Measurements from ENCODE around the gene APOC3. TPM values are rescaled to one million over a fixed set of nuclear protein-coding genes. Genes with fewer than 3 reads are reported as not detected.

Gene APOC3
- total and polyA plus RNA-seq, 2 experiments from 2014 or later = not detected

DNA sequence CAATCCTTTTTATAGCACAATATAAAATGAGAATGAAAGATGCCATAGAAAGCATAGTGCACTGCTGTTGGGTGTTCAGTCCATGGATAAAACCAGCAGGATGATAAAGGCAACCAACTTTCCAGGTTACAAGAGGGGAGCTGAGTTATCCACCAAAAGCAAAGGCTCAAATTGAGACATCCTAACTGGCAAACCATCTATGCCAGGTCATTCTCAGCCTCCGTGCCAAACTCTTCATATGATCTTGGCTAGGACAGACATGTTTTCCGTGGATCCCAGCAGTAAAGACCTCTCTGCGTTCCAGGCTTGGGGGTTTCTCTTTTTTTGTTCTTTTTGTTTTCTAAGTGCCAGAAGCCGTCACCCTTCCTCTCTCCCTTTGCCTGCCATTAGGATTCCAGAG, 15.0 kb downstream of the APOC3 start:
- peaks cover 6% of the 10 kb centered on the region for H3K27me3 Mint-ChIP-seq (ENCODE audit: insufficient read depth, low read depth, poor library complexity)
- no peaks in the 10 kb centered on the region for H3K9me3 Mint-ChIP-seq
- H3K27ac Mint-ChIP-seq = no peak overlapping the region
- H3K36me3 ChIP-seq (ENCODE audit: insufficient read depth) = no peaks in the 10 kb centered on the region; the same call in 1 of the 2 replicates
- no peaks in the 10 kb centered on the region for H3F3A ChIP-seq (replicated peaks; ENCODE audit: low read depth)
- H3K4me3 Mint-ChIP-seq = no peak overlapping the region
- H3K4me2 ChIP-seq = no peak overlapping the region
- peaks cover 30% of the 10 kb centered on the region for H3K36me3 Mint-ChIP-seq (ENCODE audit: low read depth)
- no peak overlapping the region for H2AFZ ChIP-seq
- no peak for ATAC-seq
- no peaks in the 10 kb centered on the region for H3K9me2 ChIP-seq (ENCODE audit: insufficient read depth)
- no peaks in the 10 kb centered on the region for H3K27me3 ChIP-seq (ENCODE audit: insufficient read depth)
- H3K79me2 ChIP-seq (replicated peaks; ENCODE audit: insufficient read depth) = no peaks in the 10 kb centered on the region
- no peaks in the 10 kb centered on the region for H3K4me1 ChIP-seq (ENCODE audit: insufficient read depth)
- no peak for DNase-seq (ENCODE audit: low spot score)
- H3K4me1 Mint-ChIP-seq = peaks cover 7% of the 10 kb centered on the region
- TF ChIP-seq EZH2 (IDR thresholded peaks at IDR 0.05; ENCODE audit: low read depth, unreplicated experiment) (no peak), ZNF331 (CRISPR knock-in tag; IDR thresholded peaks at IDR 0.05; ENCODE audit: low read depth) (no peak), JUNB (IDR thresholded peaks at IDR 0.05; ENCODE audit: unreplicated experiment) (no peak), STAT1 (IDR thresholded peaks at IDR 0.05; ENCODE audit: unreplicated experiment) (no peak), NANOG (IDR thresholded peaks at IDR 0.05; ENCODE audit: borderline replicate concordance) (no peak), EZH2phosphoT487 (IDR thresholded peaks at IDR 0.05; ENCODE audit: unreplicated experiment) (no peak), CREB1 (CRISPR knock-in tag; IDR thresholded peaks at IDR 0.05; ENCODE audit: low read depth) (no peak), POLR2AphosphoS5 (IDR thresholded peaks at IDR 0.05; ENCODE audit: low read depth) (no peak), ZNF114 (CRISPR knock-in tag; IDR thresholded peaks at IDR 0.05) (no peak)
- TF ChIP-seq, protein P1, sequence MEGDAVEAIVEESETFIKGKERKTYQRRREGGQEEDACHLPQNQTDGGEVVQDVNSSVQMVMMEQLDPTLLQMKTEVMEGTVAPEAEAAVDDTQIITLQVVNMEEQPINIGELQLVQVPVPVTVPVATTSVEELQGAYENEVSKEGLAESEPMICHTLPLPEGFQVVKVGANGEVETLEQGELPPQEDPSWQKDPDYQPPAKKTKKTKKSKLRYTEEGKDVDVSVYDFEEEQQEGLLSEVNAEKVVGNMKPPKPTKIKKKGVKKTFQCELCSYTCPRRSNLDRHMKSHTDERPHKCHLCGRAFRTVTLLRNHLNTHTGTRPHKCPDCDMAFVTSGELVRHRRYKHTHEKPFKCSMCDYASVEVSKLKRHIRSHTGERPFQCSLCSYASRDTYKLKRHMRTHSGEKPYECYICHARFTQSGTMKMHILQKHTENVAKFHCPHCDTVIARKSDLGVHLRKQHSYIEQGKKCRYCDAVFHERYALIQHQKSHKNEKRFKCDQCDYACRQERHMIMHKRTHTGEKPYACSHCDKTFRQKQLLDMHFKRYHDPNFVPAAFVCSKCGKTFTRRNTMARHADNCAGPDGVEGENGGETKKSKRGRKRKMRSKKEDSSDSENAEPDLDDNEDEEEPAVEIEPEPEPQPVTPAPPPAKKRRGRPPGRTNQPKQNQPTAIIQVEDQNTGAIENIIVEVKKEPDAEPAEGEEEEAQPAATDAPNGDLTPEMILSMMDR (conservative IDR thresholded peaks at IDR 0.05; ENCODE audit: low read depth in 2 of 2) = no peak
- TF ChIP-seq, protein P2, sequence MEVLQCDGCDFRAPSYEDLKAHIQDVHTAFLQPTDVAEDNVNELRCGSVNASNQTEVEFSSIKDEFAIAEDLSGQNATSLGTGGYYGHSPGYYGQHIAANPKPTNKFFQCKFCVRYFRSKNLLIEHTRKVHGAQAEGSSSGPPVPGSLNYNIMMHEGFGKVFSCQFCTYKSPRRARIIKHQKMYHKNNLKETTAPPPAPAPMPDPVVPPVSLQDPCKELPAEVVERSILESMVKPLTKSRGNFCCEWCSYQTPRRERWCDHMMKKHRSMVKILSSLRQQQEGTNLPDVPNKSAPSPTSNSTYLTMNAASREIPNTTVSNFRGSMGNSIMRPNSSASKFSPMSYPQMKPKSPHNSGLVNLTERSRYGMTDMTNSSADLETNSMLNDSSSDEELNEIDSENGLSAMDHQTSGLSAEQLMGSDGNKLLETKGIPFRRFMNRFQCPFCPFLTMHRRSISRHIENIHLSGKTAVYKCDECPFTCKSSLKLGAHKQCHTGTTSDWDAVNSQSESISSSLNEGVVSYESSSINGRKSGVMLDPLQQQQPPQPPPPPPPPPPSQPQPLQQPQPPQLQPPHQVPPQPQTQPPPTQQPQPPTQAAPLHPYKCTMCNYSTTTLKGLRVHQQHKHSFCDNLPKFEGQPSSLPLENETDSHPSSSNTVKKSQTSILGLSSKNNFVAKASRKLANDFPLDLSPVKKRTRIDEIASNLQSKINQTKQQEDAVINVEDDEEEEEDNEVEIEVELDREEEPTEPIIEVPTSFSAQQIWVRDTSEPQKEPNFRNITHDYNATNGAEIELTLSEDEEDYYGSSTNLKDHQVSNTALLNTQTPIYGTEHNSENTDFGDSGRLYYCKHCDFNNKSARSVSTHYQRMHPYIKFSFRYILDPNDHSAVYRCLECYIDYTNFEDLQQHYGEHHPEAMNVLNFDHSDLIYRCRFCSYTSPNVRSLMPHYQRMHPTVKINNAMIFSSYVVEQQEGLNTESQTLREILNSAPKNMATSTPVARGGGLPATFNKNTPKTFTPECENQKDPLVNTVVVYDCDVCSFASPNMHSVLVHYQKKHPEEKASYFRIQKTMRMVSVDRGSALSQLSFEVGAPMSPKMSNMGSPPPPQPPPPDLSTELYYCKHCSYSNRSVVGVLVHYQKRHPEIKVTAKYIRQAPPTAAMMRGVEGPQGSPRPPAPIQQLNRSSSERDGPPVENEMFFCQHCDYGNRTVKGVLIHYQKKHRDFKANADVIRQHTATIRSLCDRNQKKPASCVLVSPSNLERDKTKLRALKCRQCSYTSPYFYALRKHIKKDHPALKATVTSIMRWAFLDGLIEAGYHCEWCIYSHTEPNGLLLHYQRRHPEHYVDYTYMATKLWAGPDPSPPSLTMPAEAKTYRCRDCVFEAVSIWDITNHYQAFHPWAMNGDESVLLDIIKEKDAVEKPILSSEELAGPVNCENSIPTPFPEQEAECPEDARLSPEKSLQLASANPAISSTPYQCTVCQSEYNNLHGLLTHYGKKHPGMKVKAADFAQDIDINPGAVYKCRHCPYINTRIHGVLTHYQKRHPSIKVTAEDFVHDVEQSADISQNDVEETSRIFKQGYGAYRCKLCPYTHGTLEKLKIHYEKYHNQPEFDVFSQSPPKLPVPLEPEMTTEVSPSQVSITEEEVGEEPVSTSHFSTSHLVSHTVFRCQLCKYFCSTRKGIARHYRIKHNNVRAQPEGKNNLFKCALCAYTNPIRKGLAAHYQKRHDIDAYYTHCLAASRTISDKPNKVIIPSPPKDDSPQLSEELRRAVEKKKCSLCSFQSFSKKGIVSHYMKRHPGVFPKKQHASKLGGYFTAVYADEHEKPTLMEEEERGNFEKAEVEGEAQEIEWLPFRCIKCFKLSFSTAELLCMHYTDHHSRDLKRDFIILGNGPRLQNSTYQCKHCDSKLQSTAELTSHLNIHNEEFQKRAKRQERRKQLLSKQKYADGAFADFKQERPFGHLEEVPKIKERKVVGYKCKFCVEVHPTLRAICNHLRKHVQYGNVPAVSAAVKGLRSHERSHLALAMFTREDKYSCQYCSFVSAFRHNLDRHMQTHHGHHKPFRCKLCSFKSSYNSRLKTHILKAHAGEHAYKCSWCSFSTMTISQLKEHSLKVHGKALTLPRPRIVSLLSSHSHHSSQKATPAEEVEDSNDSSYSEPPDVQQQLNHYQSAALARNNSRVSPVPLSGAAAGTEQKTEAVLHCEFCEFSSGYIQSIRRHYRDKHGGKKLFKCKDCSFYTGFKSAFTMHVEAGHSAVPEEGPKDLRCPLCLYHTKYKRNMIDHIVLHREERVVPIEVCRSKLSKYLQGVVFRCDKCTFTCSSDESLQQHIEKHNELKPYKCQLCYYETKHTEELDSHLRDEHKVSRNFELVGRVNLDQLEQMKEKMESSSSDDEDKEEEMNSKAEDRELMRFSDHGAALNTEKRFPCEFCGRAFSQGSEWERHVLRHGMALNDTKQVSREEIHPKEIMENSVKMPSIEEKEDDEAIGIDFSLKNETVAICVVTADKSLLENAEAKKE (CRISPR knock-in tag; IDR thresholded peaks at IDR 0.05) = no peak
- TF ChIP-seq, protein P3, sequence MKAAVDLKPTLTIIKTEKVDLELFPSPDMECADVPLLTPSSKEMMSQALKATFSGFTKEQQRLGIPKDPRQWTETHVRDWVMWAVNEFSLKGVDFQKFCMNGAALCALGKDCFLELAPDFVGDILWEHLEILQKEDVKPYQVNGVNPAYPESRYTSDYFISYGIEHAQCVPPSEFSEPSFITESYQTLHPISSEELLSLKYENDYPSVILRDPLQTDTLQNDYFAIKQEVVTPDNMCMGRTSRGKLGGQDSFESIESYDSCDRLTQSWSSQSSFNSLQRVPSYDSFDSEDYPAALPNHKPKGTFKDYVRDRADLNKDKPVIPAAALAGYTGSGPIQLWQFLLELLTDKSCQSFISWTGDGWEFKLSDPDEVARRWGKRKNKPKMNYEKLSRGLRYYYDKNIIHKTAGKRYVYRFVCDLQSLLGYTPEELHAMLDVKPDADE (IDR thresholded peaks at IDR 0.05) = no peak
- TF ChIP-seq, protein P4, sequence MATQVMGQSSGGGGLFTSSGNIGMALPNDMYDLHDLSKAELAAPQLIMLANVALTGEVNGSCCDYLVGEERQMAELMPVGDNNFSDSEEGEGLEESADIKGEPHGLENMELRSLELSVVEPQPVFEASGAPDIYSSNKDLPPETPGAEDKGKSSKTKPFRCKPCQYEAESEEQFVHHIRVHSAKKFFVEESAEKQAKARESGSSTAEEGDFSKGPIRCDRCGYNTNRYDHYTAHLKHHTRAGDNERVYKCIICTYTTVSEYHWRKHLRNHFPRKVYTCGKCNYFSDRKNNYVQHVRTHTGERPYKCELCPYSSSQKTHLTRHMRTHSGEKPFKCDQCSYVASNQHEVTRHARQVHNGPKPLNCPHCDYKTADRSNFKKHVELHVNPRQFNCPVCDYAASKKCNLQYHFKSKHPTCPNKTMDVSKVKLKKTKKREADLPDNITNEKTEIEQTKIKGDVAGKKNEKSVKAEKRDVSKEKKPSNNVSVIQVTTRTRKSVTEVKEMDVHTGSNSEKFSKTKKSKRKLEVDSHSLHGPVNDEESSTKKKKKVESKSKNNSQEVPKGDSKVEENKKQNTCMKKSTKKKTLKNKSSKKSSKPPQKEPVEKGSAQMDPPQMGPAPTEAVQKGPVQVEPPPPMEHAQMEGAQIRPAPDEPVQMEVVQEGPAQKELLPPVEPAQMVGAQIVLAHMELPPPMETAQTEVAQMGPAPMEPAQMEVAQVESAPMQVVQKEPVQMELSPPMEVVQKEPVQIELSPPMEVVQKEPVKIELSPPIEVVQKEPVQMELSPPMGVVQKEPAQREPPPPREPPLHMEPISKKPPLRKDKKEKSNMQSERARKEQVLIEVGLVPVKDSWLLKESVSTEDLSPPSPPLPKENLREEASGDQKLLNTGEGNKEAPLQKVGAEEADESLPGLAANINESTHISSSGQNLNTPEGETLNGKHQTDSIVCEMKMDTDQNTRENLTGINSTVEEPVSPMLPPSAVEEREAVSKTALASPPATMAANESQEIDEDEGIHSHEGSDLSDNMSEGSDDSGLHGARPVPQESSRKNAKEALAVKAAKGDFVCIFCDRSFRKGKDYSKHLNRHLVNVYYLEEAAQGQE (IDR thresholded peaks at IDR 0.05; ENCODE audit: unreplicated experiment) = no peak
- H3K27ac ChIP-seq (ENCODE audit: low read depth) = no peak overlapping the region
- H4K20me1 ChIP-seq (replicated peaks; ENCODE audit: insufficient read depth) = no peaks in the 10 kb centered on the region
- H3K4me3 ChIP-seq = no peak overlapping the region

Data from GM23338 (cell line).